HG02973 (cell line): Measurements from ENCODE around the gene SPI1.
"Not testable (repeated sequence)": the region's sequence is repeated elsewhere in the genome, so short reads cannot be mapped to it uniquely, and the experiment has no call there.

Experiments
- ATAC-seq: cut with Tn5 transposase; IDR thresholded peaks from one replicate; pipeline ENCODE4 v1.9.1; 2021; ENCODE audit warnings: moderate library complexity; ENCODE audit not compliant: unreplicated experiment

The SPI1 gene

DNA sequence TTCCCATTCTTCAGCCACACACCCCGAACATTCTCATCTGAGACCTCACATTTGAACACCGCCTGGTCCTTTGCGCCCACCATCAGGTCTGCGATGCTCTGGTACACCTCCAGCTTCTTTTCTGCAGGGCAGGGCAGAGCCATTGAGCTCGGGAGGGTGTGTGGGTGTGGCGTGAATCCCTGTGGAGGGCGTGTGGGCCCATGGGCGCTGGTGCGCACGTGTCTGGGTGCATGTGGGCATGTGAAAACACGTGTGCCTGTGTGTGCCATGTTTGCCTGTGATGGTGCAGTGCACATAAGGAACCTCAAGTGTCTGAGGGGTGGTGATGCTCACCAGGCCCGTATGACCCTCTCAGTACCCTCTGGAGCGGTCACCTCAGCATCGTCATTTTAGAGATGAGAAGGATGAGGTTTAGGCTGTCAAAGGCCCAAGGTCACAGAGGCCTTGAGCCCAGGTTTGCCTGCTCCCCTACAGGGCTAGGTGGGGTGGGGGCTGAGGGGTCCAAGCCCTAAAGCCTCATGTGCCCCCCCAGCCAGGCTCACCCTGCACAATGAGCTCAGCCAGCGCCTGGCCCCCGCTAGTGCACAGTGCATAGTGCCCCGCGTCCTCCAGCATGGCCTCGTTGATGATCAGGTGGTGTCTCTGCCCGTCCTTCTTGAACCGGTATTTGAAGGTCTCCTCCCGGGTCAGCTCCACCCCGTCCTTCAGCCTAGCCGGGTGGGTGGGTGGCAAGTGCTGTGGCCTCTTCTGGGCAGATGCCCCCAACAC is 36.1 kb downstream of the SPI1 start:
- no peak for ATAC-seq

DNA sequence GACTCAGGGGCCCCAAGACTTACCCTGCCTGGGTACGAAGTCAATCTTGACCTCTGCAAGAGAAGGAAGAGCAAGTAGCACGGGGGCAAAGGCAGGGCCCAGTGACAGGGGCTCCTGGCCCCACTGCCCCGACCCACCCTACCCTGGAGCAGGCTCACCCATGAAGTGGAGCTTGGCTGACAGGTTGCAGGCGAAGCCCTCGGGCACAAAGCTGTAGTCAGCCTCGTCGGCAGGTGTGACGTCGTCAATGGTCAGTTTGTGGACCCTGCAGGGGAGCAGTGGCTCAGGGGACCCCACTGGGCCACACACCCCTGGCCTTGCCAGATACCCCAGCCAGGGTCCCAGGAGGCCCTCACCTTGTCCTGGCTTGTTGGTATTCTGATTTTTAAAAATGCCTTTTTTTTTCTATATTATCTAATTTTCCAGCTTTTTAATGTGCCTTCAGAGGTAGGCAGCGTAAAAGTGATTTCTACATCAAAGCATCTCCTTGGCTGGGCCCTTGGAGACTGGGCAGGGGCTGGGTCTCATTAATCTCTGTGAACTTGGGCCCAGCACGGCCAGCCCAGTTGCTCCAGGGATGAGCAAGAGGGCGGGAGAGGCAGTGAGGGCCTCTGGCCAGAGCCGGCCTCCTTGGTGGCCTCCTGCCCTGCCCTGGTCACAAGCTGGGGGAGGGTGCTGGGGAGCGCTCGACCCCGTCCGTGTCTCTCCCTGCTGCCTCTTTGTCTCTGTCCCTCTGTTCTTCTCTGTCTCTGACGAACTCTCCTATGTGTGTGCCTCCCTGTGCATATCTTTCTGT is 37.2 kb downstream of the SPI1 start:
- ATAC-seq, result no peak

DNA sequence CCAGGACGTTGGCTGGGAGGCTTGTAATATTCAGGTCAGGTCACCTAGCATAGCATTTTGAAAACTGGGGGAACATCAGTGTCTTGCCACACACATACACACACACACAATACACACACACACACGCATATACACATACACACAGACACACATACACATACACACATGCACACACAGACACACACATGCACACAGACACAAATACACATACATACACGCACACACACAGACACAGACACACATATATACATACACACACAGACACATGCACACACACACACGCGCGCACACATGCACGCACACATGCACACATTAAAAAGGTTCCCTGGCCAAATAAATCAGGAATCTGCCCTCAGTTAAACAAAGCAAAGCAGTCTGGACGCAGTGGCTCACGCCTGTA is 38.3 kb downstream of the SPI1 start:
- no peak for ATAC-seq

- no peak for ATAC-seq
These were observed 39.7 kb downstream of the SPI1 start for GRCh38 chr11:47338396-47339241.

DNA sequence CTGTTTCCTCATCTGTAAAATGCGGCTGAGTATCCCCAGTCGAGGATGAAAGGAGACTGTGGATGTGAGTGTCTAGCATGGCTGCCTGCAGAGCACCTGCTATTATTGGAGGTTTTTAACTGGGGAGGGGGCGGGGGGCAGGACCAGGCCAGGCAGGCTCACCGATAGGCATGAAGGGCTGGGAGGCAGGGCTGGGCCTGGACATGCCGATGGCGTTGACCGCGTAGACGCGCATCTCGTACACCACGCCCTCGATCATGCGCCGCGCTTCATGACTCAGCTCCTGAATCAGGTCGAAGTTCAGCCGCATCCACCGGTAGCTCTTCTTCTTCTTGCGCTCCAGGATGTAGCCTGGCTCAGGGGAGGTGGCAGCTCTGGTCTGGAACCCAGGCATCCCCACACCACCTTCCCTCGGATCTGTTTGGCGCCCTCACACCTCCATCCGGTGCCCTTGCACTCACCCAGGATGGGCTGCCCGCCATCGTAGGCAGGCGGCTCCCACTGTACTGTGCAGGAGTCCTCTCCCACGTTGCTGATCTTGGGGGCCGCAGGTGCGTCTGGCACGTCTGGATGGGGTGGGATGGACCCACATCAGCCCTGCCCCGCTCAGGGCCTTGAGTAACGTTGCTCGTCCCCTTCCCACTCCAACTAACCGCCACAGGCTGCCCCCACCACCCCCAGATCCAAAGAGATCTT is 41.0 kb downstream of the SPI1 start:
- ATAC-seq, result no peak

GRCh38 chr11:47336595-47336994 is 41.8 kb downstream of the SPI1 start:
- no peak for ATAC-seq

DNA sequence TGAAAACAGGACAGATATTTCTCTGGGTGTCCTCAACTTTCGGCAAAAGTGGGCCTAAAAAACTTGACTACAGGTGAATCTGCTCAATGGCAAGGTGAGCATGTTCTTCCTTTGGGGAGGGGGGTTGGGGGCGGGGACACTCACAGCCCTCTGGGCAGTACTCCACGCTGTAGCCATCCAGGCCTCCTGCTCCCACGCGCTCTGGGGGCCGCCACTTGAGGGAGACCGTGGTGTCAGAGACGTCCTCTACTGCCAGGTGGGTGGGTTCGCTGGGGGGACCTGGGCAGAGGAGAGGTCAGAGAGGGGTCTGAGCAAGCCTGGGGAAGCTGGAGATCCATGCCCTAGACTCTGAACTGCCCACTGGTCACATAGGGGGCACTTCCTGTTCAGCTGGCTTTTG is 42.6 kb downstream of the SPI1 start:
- ATAC-seq, result no peak

DNA sequence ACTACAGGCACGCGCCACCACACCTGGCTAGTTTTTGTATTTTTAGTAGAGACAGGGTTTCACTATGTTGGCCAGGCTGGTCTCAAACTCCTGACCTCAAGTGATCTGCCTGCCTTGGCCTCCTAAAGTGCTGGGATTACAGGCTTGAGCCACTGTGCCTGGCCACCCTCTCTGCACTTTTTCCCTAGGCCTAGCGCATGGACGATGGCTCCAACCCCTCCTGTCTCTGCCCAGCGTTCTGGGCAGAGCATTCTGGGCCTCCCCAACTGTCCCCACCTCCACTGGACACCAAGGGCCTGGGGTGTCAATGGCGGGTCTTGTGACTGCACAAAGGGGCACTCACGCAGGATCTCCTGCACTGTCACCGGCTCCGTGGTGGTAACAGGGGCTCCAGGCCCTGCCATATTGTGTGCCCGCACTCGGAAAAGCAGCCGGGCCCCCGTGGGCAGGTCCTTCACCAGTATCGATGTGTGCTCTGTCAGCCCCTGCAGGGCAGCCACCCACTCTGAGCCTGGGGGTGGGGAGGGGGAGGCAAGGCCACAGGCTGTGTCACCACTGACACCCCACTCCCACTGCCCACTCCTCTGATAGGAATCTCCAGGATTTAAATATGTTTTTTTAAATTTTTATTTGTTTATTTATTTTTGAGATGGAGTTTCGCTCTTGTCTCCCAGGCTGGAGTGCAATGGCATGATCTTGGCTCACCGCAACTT is 43.5 kb downstream of the SPI1 start:
- not testable (repeated sequence) for ATAC-seq

GRCh38 chr11:47333886-47334443 is 44.4 kb downstream of the SPI1 start:
- ATAC-seq, result no peak

GRCh38 chr11:47333526-47333845 is 44.9 kb downstream of the SPI1 start:
- ATAC-seq, result no peak

GRCh38 chr11:47332791-47333525 is 45.4 kb downstream of the SPI1 start:
- no peak for ATAC-seq

DNA sequence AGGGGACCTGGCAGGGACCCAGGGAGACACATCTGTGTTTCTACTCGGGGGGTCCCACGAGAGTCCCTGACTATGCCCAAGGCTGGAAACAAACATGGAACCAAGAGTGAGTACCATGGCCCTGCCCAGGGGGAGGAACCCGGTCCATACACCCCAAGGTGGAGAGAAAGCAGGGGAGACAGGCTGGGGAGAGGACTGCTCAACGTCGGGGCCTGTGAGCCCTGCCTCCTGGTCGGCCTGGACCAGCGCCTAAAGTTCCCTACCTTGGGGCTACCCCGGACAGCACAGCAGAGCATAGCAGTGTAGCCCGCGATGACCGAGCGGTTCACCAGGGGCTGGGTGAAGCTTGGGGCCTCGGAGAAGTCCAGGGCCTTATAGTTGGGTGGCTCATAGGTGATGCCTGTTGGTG is 46.0 kb downstream of the SPI1 start:
- no peak for ATAC-seq

DNA sequence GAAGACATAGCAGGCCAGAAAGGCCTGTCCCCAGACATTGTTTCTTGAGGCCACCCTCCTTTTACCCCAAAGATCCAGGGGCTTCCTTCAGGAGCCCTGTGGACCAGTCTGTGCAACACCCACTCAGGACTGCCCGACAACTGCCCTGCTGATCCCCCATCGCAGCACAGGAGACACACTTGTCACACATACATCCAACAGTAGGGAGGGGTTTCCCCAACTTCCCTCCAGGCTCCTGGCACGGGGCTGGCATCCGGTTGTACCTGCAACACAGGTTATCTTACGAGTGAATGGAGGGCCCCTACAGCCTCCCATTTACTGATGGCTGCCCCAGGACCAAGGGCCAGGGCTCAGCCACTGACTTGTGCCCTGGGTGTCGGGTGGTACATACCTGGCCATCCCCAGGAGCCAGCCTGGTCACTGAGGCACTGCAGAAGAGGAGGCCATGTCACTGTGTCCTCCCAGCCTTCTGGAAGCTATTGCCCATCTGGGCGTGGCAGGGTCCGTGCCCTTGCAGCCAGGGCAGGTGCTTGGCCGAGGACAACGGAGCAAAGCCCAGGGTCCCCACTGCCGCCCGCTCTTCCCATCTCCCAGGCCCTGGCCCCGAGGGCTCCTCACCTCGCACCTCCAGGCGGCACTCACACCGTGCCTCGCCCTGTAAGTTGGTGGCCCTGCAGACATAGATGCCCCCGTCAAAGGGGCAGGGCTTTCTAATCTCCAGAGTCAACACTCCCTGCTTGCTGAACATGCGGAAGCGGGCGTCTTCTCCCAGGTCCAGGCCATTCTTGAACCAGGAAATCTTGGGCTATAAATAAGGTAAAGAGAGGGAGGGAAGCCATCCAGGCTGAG is 46.7 kb downstream of the SPI1 start:
- ATAC-seq, result no peak

- ATAC-seq, result no peak
These were observed 48.1 kb downstream of the SPI1 start for GRCh38 chr11:47329987-47330931.

DNA sequence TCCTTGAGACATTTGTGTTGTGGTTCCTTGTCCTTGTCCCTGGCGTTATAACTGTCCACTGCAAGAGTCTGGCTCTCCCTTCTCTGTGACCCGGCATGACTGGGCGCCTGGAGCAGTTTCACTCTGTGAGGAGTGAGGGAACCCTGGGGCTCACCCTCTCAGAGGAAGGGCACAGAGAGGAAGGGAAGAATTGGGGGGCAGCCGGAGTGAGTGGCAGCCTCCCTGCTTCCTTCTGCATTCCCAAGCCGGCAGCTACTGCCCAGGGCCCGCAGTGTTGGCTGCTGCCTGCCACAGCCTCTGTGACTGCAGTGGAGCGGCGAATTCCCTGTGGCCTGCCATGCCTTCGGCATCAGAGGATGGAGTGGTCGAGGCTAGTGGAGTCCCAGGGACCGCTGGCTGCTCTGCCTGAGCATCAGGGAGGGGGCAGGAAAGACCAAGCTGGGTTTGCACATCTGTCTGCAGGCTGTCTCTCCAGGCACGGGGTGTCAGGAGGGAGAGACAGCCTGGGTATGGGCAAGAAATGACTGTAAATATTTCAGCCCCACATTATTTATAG is 48.8 kb downstream of the SPI1 start:
- ATAC-seq, result no peak

DNA sequence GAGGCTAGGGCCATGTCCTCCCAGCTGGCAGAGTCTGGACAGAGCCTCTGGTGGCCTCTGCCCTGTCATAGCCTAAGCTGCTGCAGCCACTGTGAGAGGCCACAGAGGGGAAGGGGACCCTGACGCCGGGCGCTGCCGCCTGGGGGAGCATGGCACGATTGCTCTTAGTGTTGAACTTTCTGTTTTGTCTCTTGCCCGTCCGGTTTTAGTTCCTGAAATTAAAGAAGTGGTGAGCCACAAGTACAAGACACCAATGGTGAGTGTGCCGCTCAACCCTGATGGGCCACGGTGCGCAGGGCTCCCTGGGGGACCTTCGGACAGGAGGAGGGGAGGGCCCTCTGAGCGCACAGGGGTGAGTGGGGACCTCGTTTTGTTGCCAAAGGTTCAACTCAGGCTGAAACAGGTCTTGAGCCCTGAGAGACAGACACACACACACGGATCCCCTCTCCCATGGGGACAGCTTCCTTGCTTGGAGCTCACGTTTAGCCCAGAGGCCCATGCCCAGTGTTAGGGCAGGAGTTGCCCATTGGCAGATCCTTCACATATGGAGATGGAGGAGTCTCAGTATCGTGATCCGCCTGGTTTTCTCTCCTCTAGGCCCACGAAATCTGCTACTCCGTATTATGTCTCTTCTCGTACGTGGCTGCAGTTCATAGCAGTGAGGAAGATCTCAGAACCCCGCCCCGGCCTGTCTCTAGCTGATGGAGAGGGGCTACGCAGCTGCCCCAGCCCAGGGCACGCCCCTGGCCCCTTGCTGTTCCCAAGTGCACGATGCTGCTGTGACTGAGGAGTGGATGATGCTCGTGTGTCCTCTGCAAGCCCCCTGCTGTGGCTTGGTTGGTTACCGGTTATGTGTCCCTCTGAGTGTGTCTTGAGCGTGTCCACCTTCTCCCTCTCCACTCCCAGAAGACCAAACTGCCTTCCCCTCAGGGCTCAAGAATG is 49.6 kb downstream of the SPI1 start:
- ATAC-seq, result no peak
